GM18951 (cell line): ENCODE measurements around the gene SRGAP2B.
"Not testable (repeated sequence)": the region's sequence is repeated elsewhere in the genome, so short reads cannot be mapped to it uniquely, and the experiment has no call there.

ENCODE experiments used
- in situ Hi-C: fragments of 300-500 bp; cut with MboI; formaldehyde crosslinking; loops from one replicate; pipeline ENCODE4 v1.12.0; 2022; ENCODE audit warnings: low sequenced_read_pairs, mixed read lengths, inconsistent platforms; ENCODE audit not compliant: unreplicated experiment

SRGAP2B gene

GRCh38 chr1:144917154-144918026 lies 177.7 kb downstream of the SRGAP2B start:
- in situ Hi-C loops: not testable (repeated sequence)

GRCh38 chr1:144913977-144914734 lies 181.0 kb downstream of the SRGAP2B start:
- in situ Hi-C loops: not testable (repeated sequence)

GRCh38 chr1:144913458-144913857 lies 181.7 kb downstream of the SRGAP2B start:
- in situ Hi-C loops: not testable (repeated sequence)

GRCh38 chr1:144910729-144911128 lies 184.4 kb downstream of the SRGAP2B start:
- in situ Hi-C loops: not testable (repeated sequence)

GRCh38 chr1:144900841-144901240 lies 194.3 kb downstream of the SRGAP2B start:
- in situ Hi-C loops: not testable (repeated sequence)

- in situ Hi-C loops: not testable (repeated sequence)
Observed at GRCh38 chr1:144894454-144895201, 200.5 kb downstream of the SRGAP2B start.

GRCh38 chr1:144893710-144894438 lies 201.3 kb downstream of the SRGAP2B start:
- in situ Hi-C loops: not testable (repeated sequence)

- in situ Hi-C loops: not testable (repeated sequence)
Observed at GRCh38 chr1:144893062-144893461, 202.1 kb downstream of the SRGAP2B start.

GRCh38 chr1:144889450-144890115 lies 205.5 kb downstream of the SRGAP2B start:
- in situ Hi-C loops: not testable (repeated sequence)

- in situ Hi-C loops: not testable (repeated sequence)
Observed at GRCh38 chr1:144883022-144883421, 212.1 kb downstream of the SRGAP2B start.

GRCh38 chr1:144882343-144882742 lies 212.8 kb downstream of the SRGAP2B start:
- in situ Hi-C loops: not testable (repeated sequence)

- in situ Hi-C loops: not testable (repeated sequence)
Observed at GRCh38 chr1:144858607-144859006, 236.5 kb downstream of the SRGAP2B start.
